CD4-positive, CD25-positive, alpha-beta regulatory T cell (primary cell): ENCODE measurements around the gene NASP. TPM values are rescaled to one million over a fixed set of nuclear protein-coding genes. Genes with fewer than 3 reads are reported as not detected.

Experiments
- ATAC-seq, 2 donors: fragments of 150-1000 bp; cut with Tn5 transposase; one replicate each; pipeline ENCODE4 v1.10.0; 2021; ENCODE audit warnings: low read depth in 2 of 2, moderate number of reproducible peaks in 2 of 2, moderate library complexity in 1 of 2
- DNase-seq, 3 donors: peaks; one replicate each; pipeline versions ENCODE4 v3.0.0 to v3.0.0-alpha.2; 2012 to 2022; ENCODE audit warnings: mixed read lengths in 1 of 3
- H3K27ac ChIP-seq: one replicate; pipeline ENCODE4 v1.7.0; 2013; ENCODE audit warnings: mild to moderate bottlenecking, low read length; ENCODE audit not compliant: insufficient read depth, poor library complexity, severe bottlenecking
- H3K27me3 ChIP-seq: one replicate; pipeline ENCODE4 v1.7.0; 2013; ENCODE audit warnings: low read length; ENCODE audit not compliant: control insufficient read depth, insufficient read depth
- H3K36me3 ChIP-seq: one replicate; pipeline ENCODE4 v1.7.0; 2013; ENCODE audit warnings: mild to moderate bottlenecking, low read length, moderate library complexity; ENCODE audit not compliant: control insufficient read depth, insufficient read depth
- H3K4me1 ChIP-seq: 2 replicates; pipeline ENCODE4 v1.7.0; 2013; ENCODE audit warnings: mild to moderate bottlenecking, low read length; ENCODE audit not compliant: insufficient read depth, control insufficient read depth, poor library complexity, severe bottlenecking
- H3K4me3 ChIP-seq: one replicate; pipeline ENCODE4 v1.7.0; 2013; ENCODE audit warnings: low read depth, mild to moderate bottlenecking, low read length, moderate library complexity
- H3K9me3 ChIP-seq, 2 experiments: 1 replicate in 1 of 2; 2 replicates in 1 of 2; pipeline ENCODE4 v1.7.0; 2013; ENCODE audit warnings: low read length in 2 of 2, mild to moderate bottlenecking in 1 of 2, moderate library complexity in 1 of 2; ENCODE audit not compliant: control insufficient read depth in 2 of 2
- H3K27ac Mint-ChIP-seq, 3 donors: one replicate each; pipeline ENCODE4 v1.8.0; 2020 to 2022; ENCODE audit warnings: mild to moderate bottlenecking in 3 of 3, mixed read lengths in 3 of 3, moderate library complexity in 2 of 3
- H3K27me3 Mint-ChIP-seq: one replicate; pipeline ENCODE4 v1.8.0; 2022; ENCODE audit warnings: mild to moderate bottlenecking, mixed read lengths
- H3K36me3 Mint-ChIP-seq: one replicate; pipeline ENCODE4 v1.8.0; 2020; ENCODE audit warnings: mixed read lengths
- H3K4me1 Mint-ChIP-seq, 4 donors: one replicate each; pipeline ENCODE4 v1.8.0; 2020 to 2022; ENCODE audit warnings: mixed read lengths in 4 of 4, mild to moderate bottlenecking in 1 of 4
- H3K4me3 Mint-ChIP-seq, 4 donors: one replicate each; pipeline ENCODE4 v1.8.0; 2020 to 2022; ENCODE audit warnings: mild to moderate bottlenecking in 4 of 4, mixed read lengths in 4 of 4, moderate library complexity in 3 of 4
- H3K9me3 Mint-ChIP-seq, 7 donors: one replicate each; pipeline ENCODE4 v1.8.0; 2020 to 2022; ENCODE audit warnings: mixed read lengths in 7 of 7, mild to moderate bottlenecking in 3 of 7, moderate library complexity in 2 of 7
- polyA plus RNA-seq, 4 donors: library from polyadenylated mRNA; unstranded; fragments of 300-500 nt; fragmentation: Illumina TruSeq; gene quantifications; one replicate each; pipeline ENCODE4 v1.2.3, GENCODE V29; 2021
- total RNA-seq: library from RNA; stranded (reverse); gene quantifications from one replicate; pipeline ENCODE4 v1.2.3, GENCODE V29; 2022

The NASP gene
- total and polyA plus RNA-seq, 5 donors from 2014 or later, result 77.8 to 147 (median 81.7) TPM

GRCh38 chr1:45667321-45668111 lies 83.7 kb downstream of the NASP start:
- Histone ChIP-seq H3K9me3 (no peaks in the 10 kb centered on the region), H3K27ac (no peak overlapping the region), H3K27me3 (no peaks in the 10 kb centered on the region), H3K36me3 (peaks cover 13% of the 10 kb centered on the region), H3K4me1 (peaks cover 15% of the 10 kb centered on the region), H3K4me3 (no peak overlapping the region)
- H3K27me3 Mint-ChIP-seq, result no peaks in the 10 kb centered on the region
- no peak overlapping the region for H3K4me3 Mint-ChIP-seq
- DNase-seq (no peak), ATAC-seq (no peak)
- H3K4me1 Mint-ChIP-seq, result peaks cover 34 to 68% (median 48%) of the 10 kb centered on the region in 4 donors
- peaks cover 4% of the 10 kb centered on the region for H3K36me3 Mint-ChIP-seq
- H3K27ac Mint-ChIP-seq, result peak overlapping the region in 2 of 3 donors; percentile 37 to 67
- no peaks in the 10 kb centered on the region for H3K9me3 Mint-ChIP-seq

Other genes with a start within 250 kb of the NASP start
- gene TOE1, start 243.9 kb upstream of the NASP start, total RNA-seq, result 48.7 TPM
- 10 to 100 TPM; 12.1 to 16.5 (median 14.7) TPM for gene TOE1, start 243.9 kb upstream of the NASP start, polyA plus RNA-seq
- gene MUTYH, start 243.6 kb upstream of the NASP start, total RNA-seq, result 75.2 TPM
- 10 to 100 TPM; 11.3 to 25.4 (median 19.7) TPM for gene MUTYH, start 243.6 kb upstream of the NASP start, polyA plus RNA-seq
- gene TESK2, start 92.9 kb upstream of the NASP start, total RNA-seq, result 5.3 TPM
- 1 to 10 TPM; 2.9 to 4.5 (median 3.7) TPM for gene TESK2, start 92.9 kb upstream of the NASP start, polyA plus RNA-seq
- gene CCDC163, start 84.0 kb upstream of the NASP start, total RNA-seq, result 0.89 TPM
- 1 to 10 TPM; 1.9 to 8.8 (median 5.6) TPM for gene CCDC163, start 84.0 kb upstream of the NASP start, polyA plus RNA-seq
- gene MMACHC, start 83.7 kb upstream of the NASP start, total RNA-seq, result 0.84 TPM
- under 1 TPM in 3 of 4 donors, not detected in 1; 0.09 to 0.33 (median 0.14) TPM for gene MMACHC, start 83.7 kb upstream of the NASP start, polyA plus RNA-seq
- 96.7 TPM for gene PRDX1, start 62.2 kb upstream of the NASP start, total RNA-seq
- 100 to 1,000 TPM; 287 to 384 (median 351) TPM for gene PRDX1, start 62.2 kb upstream of the NASP start, polyA plus RNA-seq
- 53.1 TPM for gene AKR1A1, start 33.2 kb upstream of the NASP start, total RNA-seq
- 100 to 1,000 TPM in 2 of 4 donors, 10 to 100 TPM in 2; 78.7 to 117 (median 97.0) TPM for gene AKR1A1, start 33.2 kb upstream of the NASP start, polyA plus RNA-seq
- gene CCDC17, start 40.0 kb downstream of the NASP start, total RNA-seq, result 6.1 TPM
- under 1 TPM in 2 of 4 donors, not detected in 2; 0.23 to 0.25 TPM for gene CCDC17, start 40.0 kb downstream of the NASP start, polyA plus RNA-seq
- 177 TPM for gene GPBP1L1, start 102.5 kb downstream of the NASP start, total RNA-seq
- gene GPBP1L1, start 102.5 kb downstream of the NASP start, polyA plus RNA-seq, result 100 to 1,000 TPM in 2 of 4 donors, 10 to 100 TPM in 2; 96.2 to 104 (median 98.9) TPM
- 15.5 TPM for gene TMEM69, start 104.1 kb downstream of the NASP start, total RNA-seq
- 10 to 100 TPM; 41.5 to 57.7 (median 53.7) TPM for gene TMEM69, start 104.1 kb downstream of the NASP start, polyA plus RNA-seq
- gene IPP, start 166.6 kb downstream of the NASP start, total RNA-seq, result 12.8 TPM
- 10 to 100 TPM; 10.1 to 11.7 (median 11.2) TPM for gene IPP, start 166.6 kb downstream of the NASP start, polyA plus RNA-seq
- 13.1 TPM for gene MAST2, start 219.6 kb downstream of the NASP start, total RNA-seq
- gene MAST2, start 219.6 kb downstream of the NASP start, polyA plus RNA-seq, result 1 to 10 TPM in 2 of 4 donors, under 1 TPM in 2; 0.71 to 3.2 (median 1.3) TPM